Caco-2 (cell line): ENCODE results near the gene ATP8B4. TPM values are rescaled to one million over a fixed set of nuclear protein-coding genes. Genes with fewer than 3 reads are reported as not detected.

Experiments
- BruUV-seq: library from RNA; stranded (reverse); fragments of 400-500 nt; replicated peaks from 2 replicates; lab custom pipeline; 2021; lab: Mats Ljungman, UMichigan
- CTCF ChIA-PET: fragments of 300-600 bp; sonication (Branson Sonifier 250); formaldehyde crosslinking; loops from one replicate; lab custom pipeline; 2022; ENCODE audit warnings: antibody characterized with exemption; lab: Charles Lee
- POLR2A ChIA-PET: fragments of 300-600 bp; sonication (Branson Sonifier 250); formaldehyde crosslinking; loops from one replicate; lab custom pipeline; 2022; ENCODE audit warnings: antibody characterized with exemption; lab: Charles Lee
- DNase-seq, 2 experiments: peaks; one replicate each; pipeline versions ENCODE4 v3.0.0 to v3.0.0-alpha.2; 2020 to 2022
- H3K27me3 ChIP-seq: replicated peaks from 2 replicates; pipeline ENCODE4 v1.6.0; 2011; ENCODE audit warnings: low read length; ENCODE audit not compliant: control insufficient read depth, insufficient read depth
- H3K36me3 ChIP-seq: 2 replicates; pipeline ENCODE4 v1.5.1; 2011; ENCODE audit warnings: low read length; ENCODE audit not compliant: control insufficient read depth, insufficient read depth
- H3K4me1 ChIP-seq: fragments of 250-450 bp; sonication (Bioruptor Pico); 2 replicates; pipeline ENCODE4 v1.5.1; 2020; ENCODE audit warnings: mild to moderate bottlenecking
- H3K4me3 ChIP-seq: 2 replicates; pipeline ENCODE4 v1.5.1; 2011; ENCODE audit warnings: low read depth, mild to moderate bottlenecking, control low read depth, low read length
- H3K9me3 ChIP-seq: fragments of 250-450 bp; sonication (Bioruptor Pico); 2 replicates; pipeline ENCODE4 v1.5.1; 2020; ENCODE audit warnings: mild to moderate bottlenecking, moderate library complexity
- H3K27ac Mint-ChIP-seq: one replicate; pipeline ENCODE4 v1.8.0; 2022; ENCODE audit warnings: mixed read lengths; ENCODE audit not compliant: unreplicated experiment
- H3K27me3 Mint-ChIP-seq: one replicate; pipeline ENCODE4 v1.8.0; 2022; ENCODE audit warnings: mixed read lengths; ENCODE audit not compliant: insufficient read depth, unreplicated experiment
- H3K36me3 Mint-ChIP-seq: one replicate; pipeline ENCODE4 v1.8.0; 2022; ENCODE audit warnings: mild to moderate bottlenecking, mixed read lengths; ENCODE audit not compliant: insufficient read depth, unreplicated experiment
- H3K4me1 Mint-ChIP-seq: one replicate; pipeline ENCODE4 v1.8.0; 2022; ENCODE audit warnings: low read depth, mixed read lengths; ENCODE audit not compliant: unreplicated experiment
- H3K4me3 Mint-ChIP-seq: one replicate; pipeline ENCODE4 v1.8.0; 2022; ENCODE audit warnings: mild to moderate bottlenecking, moderate library complexity, mixed read lengths; ENCODE audit not compliant: unreplicated experiment
- H3K9me3 Mint-ChIP-seq: one replicate; pipeline ENCODE4 v1.8.0; 2022; ENCODE audit warnings: mixed read lengths; ENCODE audit not compliant: unreplicated experiment
- intact Hi-C: fragments of 100-400 bp; cut with micrococcal nuclease; formaldehyde crosslinking; loops from one replicate; pipeline ENCODE4 v1.10.0; 2022; ENCODE audit not compliant: unreplicated experiment
- total RNA-seq: library from RNA; stranded (reverse); gene quantifications from 2 replicates; pipeline ENCODE4 v1.2.3, GENCODE V29; 2022
- TF ChIP-seq, protein P1 (sequence below), 2 experiments: fragments of 200-600 bp in 1 of 2; IDR thresholded peaks; 1 replicate in 1 of 2; 2 replicates in 1 of 2; pipeline versions ENCODE4 v1.5.1 to v1.8.0; 2011 to 2022; ENCODE audit warnings: antibody characterized with exemption in 1 of 2, control low read depth in 1 of 2, inconsistent platforms in 1 of 2, low read depth in 1 of 2, low read length in 1 of 2, mild to moderate bottlenecking in 1 of 2, moderate library complexity in 1 of 2; ENCODE audit not compliant: insufficient read depth in 1 of 2, severe bottlenecking in 1 of 2, unreplicated experiment in 1 of 2

Gene ATP8B4
- total RNA-seq, 1 experiment from 2014 or later: 0.57 TPM

- Histone ChIP-seq H3K4me3 (no peak overlapping the region), H3K4me1 (no peaks in the 10 kb centered on the region), H3K36me3 (no peaks in the 10 kb centered on the region), H3K27me3 (no peaks in the 10 kb centered on the region; the same call in 1 of the 2 replicates), H3K9me3 (no peaks in the 10 kb centered on the region)
- Mint-ChIP-seq H3K27ac (no peak overlapping the region), H3K4me1 (no peaks in the 10 kb centered on the region), H3K9me3 (no peaks in the 10 kb centered on the region), H3K36me3 (no peaks in the 10 kb centered on the region), H3K27me3 (peaks cover 5% of the 10 kb centered on the region), H3K4me3 (no peak overlapping the region)
- TF ChIP-seq, protein P1, sequence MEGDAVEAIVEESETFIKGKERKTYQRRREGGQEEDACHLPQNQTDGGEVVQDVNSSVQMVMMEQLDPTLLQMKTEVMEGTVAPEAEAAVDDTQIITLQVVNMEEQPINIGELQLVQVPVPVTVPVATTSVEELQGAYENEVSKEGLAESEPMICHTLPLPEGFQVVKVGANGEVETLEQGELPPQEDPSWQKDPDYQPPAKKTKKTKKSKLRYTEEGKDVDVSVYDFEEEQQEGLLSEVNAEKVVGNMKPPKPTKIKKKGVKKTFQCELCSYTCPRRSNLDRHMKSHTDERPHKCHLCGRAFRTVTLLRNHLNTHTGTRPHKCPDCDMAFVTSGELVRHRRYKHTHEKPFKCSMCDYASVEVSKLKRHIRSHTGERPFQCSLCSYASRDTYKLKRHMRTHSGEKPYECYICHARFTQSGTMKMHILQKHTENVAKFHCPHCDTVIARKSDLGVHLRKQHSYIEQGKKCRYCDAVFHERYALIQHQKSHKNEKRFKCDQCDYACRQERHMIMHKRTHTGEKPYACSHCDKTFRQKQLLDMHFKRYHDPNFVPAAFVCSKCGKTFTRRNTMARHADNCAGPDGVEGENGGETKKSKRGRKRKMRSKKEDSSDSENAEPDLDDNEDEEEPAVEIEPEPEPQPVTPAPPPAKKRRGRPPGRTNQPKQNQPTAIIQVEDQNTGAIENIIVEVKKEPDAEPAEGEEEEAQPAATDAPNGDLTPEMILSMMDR (IDR thresholded peaks at IDR 0.05; ENCODE audit: insufficient read depth in 1 of 2, low read depth in 1 of 2, low read length in 1 of 2, severe bottlenecking in 1 of 2, unreplicated experiment in 1 of 2): no peak
- ChIA-PET POLR2A (no interaction called here), CTCF (no interaction called here)
- DNase-seq: no peak
- intact Hi-C loops: no loop called here
- no TSS peak for BruUV-seq
These were observed 8.7 kb downstream of the ATP8B4 start for GRCh38 chr15:50110285-50110684.

- H3K4me1 ChIP-seq: no peaks in the 10 kb centered on the region
- H3K9me3 ChIP-seq: no peaks in the 10 kb centered on the region
- no peaks in the 10 kb centered on the region for H3K4me1 Mint-ChIP-seq
- H3K27me3 ChIP-seq: no peaks in the 10 kb centered on the region; the same call in 1 of the 2 replicates
- H3K27ac Mint-ChIP-seq: no peak overlapping the region
- no peak overlapping the region for H3K4me3 ChIP-seq
- ChIA-PET CTCF (no interaction called here), POLR2A (no interaction called here)
- H3K36me3 ChIP-seq: no peaks in the 10 kb centered on the region
- BruUV-seq: no TSS peak
- H3K27me3 Mint-ChIP-seq: peaks cover 5% of the 10 kb centered on the region
- DNase-seq: no peak
- TF ChIP-seq, protein P1 (IDR thresholded peaks at IDR 0.05; ENCODE audit: insufficient read depth in 1 of 2, low read depth in 1 of 2, low read length in 1 of 2, severe bottlenecking in 1 of 2, unreplicated experiment in 1 of 2): no peak
- no peaks in the 10 kb centered on the region for H3K9me3 Mint-ChIP-seq
- intact Hi-C loops: no loop called here
- no peak overlapping the region for H3K4me3 Mint-ChIP-seq
- no peaks in the 10 kb centered on the region for H3K36me3 Mint-ChIP-seq
These were observed 9.7 kb downstream of the ATP8B4 start for GRCh38 chr15:50109076-50109987.

GRCh38 chr15:50108461-50108860, 10.6 kb downstream of the ATP8B4 start:
- Histone ChIP-seq H3K4me1 (no peaks in the 10 kb centered on the region), H3K9me3 (no peaks in the 10 kb centered on the region), H3K4me3 (no peak overlapping the region), H3K36me3 (no peaks in the 10 kb centered on the region), H3K27me3 (no peaks in the 10 kb centered on the region; the same call in 1 of the 2 replicates)
- POLR2A ChIA-PET: no interaction called here
- no peaks in the 10 kb centered on the region for H3K4me1 Mint-ChIP-seq
- BruUV-seq: no TSS peak
- no peaks in the 10 kb centered on the region for H3K9me3 Mint-ChIP-seq
- intact Hi-C loops: no loop called here
- H3K36me3 Mint-ChIP-seq: no peaks in the 10 kb centered on the region
- no peak overlapping the region for H3K4me3 Mint-ChIP-seq
- CTCF ChIA-PET: no interaction called here
- H3K27ac Mint-ChIP-seq: no peak overlapping the region
- TF ChIP-seq, protein P1 (IDR thresholded peaks at IDR 0.05; ENCODE audit: insufficient read depth in 1 of 2, low read depth in 1 of 2, low read length in 1 of 2, severe bottlenecking in 1 of 2, unreplicated experiment in 1 of 2): no peak
- H3K27me3 Mint-ChIP-seq: peaks cover 13% of the 10 kb centered on the region
- DNase-seq: no peak
